AG08395 (cell line): Measurements from ENCODE around the gene EPHB2.
"Not testable (repeated sequence)": the region's sequence is repeated elsewhere in the genome, so short reads cannot be mapped to it uniquely, and the experiment has no call there.

ENCODE experiments used
- DNase-seq: peaks from one replicate; pipeline ENCODE4 v3.0.0; 2012; ENCODE audit warnings: mixed read lengths, low spot score

Gene EPHB2

DNA sequence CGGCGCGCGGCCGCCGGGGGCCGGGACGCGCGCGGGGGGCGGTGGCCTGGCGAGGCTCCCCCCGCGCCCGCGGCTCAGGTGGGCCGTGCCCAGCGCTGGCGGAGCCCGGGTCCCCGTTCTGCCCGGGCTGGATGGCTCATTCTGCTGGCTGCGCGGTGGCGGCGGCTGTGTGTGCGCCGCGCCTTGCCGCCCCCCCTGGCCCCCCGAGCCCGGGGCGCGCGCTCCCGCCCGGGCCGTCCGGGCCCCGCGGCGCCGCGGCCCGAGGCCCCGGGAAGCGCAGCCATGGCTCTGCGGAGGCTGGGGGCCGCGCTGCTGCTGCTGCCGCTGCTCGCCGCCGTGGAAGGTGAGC is at the start of gene EPHB2:
Gene EPHB2, plus strand, starts transcription at position 139 of the 349 bp plus-strand sequence. Its CDS starts 144 bp downstream, at position 283.
- DNase-seq, result peak; percentile 83

DNA sequence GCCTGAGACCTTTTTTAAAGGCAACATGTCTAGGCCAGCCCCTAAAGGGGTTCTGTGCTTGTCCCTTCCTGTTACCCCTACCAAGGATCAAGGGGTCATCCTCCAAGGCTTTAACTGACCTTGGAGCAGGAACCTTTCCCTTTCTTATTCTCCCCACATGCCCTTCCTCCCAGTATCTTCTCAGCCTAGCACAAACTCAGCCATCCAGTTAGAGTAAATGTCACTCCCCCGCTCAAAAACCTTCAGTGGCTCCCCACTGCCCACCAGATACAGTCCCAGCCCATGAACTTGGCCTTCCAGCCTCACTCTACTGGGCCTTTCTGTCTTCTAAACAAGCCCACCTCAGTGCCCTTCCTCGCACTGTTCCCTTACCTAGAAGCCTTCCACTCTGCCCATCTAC is 48.8 kb upstream of the EPHB2 start:
- no peak for DNase-seq

DNA sequence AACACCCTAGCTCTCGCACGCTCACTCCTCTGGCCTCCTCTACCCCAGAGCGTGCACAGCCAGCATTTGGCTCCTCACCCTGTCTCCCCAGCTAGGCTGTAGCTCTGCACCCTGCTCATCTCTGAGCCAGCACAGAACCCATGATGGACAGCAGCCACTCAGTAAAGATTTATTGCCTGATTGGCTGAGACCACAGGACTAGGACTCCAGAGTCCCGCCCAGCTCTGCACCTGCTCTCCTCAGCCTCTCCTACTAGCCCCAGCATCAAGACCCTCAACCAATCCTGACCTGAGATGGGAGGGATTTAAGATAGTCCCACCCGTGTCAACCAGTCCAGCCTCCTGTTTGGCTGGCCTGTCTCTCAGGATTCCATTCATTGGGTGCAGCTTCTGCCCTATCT is 48.3 kb upstream of the EPHB2 start:
- no peak for DNase-seq

DNA sequence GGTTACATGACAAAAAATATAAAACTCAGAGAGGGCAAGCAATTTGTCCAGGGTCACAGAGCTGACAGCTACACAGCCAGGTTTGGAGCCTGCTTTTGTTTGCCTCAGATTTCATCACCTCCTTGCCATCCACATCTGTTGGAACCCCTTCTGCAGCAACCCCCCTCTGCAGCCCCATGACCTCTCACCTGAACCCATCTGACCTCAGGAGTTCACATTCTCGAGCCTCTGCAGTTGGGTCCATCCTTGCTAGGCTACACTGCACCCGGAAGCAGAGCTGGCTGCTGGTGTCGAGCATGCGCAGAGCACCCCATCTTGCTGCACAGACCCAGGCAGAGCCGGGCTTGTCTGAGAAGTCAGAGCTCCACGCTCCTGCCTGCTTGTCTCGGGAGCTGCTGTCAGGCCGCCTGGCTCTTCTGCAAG is 47.6 kb upstream of the EPHB2 start:
- peak; percentile 24 for DNase-seq

DNA sequence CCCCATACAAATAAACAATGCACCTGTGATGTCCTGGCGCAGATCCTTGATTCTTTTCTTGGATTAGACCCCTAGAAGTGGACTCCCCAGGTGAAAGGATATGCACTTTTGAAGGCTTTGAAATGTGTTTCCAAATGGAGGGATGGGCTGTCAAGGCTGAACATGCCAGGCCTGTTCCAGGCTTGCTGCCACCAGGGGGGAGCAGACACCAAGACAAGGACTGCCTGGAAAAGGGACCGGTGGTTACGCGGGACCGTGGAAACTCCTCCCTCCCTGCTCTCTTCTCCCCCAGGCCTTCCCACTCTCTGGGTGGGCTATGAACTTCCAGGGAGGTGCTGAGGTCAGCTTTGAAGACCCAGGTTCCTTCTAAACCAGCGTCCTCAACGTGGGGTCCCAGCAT is 44.9 kb upstream of the EPHB2 start:
- peak; percentile 50 for DNase-seq

DNA sequence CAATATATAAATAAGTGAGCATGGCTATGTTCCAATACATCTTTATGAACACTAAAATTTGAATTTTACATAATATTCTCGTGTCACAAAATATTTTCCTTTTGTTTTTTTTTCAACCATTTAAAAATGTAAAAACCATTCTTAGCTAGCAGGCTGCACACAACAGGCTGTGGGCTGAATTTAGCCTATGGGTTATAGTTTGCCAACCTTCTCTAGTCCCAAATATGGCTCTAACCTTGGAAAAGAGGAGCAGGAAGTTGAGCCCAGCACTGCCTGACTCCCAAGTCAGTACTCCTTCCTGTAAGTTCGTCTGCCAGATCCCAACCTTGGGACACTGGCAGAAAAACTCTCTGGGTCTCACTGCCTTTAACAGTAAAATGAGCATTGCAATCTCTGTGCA is 44.2 kb upstream of the EPHB2 start:
- no peak for DNase-seq

DNA sequence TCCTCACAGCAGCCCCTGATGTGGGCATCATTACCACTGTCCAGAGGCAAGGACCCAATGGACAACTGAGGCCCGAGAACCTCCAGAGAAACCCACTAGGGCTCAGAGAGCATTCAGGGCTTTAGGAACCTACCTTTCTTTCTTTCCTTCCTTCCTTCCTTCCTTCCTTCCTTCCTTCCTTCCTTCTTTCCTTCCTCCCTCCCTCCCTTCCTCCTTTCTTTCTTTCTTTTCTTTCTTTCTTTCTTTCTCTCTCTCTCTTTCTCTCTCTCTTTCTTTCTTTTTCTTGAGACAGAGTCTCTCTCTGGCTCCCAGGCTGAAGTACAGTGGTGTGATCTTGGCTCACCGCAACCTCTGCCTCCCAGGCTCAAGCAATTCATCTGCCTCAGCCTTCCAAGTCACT is 41.8 kb upstream of the EPHB2 start:
- not testable (repeated sequence) for DNase-seq

DNA sequence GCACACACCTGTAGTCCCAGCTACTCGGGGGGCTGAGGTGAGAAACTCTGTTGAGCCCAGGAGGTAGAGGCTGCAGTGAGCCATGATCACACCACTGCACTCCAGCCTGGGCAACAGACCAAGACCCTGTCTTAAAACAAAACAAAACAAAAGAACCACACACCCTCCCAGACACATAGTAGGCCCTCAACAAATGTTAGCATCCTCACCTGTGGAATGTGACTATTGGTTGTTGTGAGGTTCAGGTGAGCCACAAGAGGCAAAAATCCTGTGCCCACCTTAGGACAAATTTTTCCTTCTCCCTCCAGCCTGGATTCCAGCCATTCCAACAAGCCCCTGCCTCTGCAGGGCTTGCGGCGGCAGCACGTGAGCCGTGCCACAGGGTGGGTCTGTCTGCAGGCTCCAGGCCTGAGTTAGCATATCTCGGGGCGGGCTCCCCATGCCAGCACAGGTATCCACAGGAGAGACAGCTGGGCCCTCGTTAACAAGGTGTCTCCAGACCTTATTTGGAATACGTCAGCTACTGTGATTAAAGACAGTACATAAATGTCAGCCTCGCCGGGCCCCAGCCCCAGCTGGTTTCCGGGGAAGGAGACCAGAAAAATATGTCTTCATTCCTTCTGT is 40.2 kb upstream of the EPHB2 start:
- DNase-seq, result no peak

DNA sequence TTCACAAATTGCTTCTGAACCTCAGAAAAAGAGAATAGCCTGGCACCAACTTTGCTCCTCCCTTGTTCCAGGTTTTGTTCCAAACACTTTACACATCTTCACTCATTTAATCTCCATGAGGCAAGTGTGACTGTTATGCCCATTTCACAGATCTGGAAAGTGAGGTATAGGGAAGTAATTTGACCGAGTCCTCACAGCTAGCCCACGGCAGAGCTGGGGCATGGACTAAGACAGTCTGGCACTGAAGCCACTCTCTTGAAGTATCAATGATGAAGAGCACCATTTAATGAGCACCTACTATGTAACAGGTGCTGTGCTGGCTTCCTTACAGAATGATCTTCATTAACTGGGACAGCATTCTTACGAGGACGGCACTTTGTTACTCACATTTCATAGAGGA is 38.6 kb upstream of the EPHB2 start:
- no peak for DNase-seq

DNA sequence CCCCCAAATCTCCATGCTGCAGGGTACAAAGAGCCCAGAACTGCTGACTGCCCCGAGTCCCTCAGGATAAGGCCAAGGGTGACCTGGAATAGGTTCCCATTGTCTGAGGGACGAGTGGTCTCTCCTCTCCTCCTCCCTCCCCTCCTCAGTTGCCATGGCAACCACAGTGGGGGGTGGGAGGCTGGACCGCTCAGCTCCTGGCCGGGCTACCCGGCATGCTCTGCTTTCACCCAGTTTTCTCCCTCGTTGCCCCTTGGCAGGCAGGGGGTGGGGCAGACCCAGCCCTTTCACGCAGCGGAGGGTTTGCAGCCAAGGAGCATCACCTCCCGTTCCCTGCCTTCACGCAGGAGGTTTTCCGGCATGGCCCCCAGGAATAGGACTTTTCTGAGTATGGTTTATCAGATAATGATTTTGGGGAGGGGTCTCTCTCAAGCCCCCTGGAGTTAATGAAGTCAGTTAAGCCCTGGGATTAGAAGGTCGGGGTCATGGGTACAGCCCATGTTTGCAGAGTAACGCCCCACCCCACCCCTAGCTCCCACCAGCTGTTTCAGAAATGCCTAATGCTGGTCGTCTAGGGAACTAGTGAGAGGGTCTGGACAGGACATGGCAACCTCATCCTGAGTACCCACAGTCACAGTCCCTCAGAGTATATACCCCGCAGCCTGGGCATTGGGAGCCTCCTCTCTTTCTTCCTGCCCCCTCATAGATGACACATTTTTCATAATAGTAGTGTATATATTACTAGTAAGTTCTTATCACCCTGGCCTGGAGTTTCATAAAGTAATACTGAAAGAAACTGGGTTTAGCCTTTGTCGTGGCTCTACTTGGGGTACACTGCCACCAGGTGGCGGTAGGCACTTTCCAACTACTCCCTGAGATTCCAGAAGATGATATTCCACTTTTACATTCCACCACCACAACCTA is 36.9 kb upstream of the EPHB2 start:
- peak; percentile 71 for DNase-seq

DNA sequence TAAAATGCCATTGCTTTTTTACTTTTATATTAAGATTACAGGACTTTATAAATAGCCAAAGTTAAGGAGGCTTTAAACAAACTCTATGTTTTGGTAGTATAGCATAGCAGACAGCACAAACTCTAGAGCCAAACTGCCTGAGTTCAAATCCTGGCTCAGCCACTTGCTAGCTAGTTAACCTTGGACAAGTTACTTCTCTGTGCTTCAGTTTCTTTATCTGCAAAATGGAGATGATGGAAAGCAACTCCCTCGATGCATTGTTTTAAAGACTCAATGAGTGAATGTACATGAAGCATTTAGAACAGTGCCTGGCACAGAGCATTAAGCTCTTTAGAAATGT is 36.3 kb upstream of the EPHB2 start:
- DNase-seq, result no peak

DNA sequence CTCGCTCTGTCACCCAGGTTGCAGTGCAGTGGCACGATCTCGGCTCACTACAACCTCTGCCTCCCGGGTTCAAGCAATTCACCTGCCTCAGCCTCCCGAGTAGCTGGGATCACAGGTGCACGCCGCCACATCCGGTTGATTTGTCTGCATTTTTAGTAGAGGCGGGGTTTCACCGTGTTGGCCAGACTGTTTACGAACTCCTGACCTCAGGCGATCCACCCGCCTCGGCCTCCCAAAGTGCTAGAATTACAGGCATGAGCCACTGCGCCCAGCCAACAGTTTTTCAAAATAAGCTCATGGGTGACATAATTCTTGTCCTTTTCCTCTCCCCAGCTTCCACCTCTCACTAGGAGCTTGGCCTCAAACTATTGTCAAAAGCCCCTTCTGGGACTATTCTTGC is 34.5 kb upstream of the EPHB2 start:
- not testable (repeated sequence) for DNase-seq

DNA sequence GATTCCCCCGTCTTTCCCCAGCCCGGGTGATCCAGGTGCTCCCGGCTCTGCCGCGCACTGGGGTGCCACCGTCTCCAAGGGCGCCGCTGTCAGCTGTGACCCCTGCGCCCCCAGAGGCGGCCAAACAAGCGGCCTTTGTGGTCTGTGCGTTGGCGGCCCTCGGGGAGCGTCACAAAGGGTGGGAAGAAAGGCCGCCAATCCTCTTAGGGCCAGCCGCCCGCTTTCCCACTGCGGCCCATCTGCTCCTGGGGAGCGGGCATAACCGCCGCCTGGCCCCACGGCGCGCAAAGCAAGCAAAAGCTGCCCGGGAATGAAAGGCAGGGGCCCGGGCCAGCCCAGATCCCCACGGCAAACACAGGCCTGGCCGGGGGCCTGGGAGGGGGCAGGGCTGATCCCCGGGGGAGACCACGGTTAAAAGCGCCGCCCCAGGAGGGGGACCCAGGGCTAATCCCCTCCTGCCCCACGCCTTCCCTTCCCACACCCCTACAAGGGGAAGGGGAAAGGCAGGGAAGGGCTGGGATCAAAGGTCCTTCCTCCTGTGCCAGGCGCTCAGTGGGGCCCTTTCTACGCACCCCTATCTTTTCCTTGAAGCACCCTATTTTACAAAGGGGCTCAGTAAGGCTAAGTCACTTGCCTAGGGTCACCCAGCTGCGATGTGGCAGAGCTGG is 33.6 kb upstream of the EPHB2 start:
- DNase-seq, result no peak

DNA sequence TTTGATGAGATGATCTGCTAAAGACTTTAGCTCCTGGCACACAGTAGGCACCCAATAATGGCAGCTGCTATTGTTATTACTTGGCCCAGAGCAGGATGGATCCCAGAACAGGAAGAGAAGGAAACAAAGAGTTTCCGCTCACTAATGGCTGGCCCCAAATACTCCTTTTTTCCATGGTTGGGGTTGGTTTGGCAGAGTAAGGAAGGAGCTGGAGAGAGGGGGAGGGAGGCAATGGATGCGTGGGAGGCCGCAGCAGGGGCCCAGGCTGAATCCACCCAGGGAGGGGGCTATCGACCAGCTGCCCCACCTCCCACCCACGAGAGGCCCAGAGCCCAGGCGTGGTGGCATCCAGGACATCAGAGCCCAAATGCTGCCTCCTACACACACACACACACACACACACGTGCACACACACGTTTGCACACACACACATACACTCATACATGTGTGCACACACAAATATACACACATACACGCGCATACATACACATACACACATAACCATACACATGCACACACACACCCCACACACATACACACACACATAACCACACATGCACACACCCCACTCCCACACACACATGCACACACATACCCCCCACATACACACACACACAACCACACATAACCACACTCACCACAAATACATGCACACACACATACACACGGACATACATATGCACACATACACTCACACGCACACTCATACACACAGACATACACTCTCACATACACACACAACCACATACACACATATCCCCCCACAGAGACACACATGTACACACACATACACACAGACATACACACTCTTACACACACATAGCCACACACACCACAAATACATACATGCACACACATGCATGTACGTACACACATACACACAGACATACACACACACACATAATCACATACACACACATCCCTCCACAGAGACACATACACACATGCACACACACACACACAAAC is 32.4 kb upstream of the EPHB2 start:
- no peak for DNase-seq

DNA sequence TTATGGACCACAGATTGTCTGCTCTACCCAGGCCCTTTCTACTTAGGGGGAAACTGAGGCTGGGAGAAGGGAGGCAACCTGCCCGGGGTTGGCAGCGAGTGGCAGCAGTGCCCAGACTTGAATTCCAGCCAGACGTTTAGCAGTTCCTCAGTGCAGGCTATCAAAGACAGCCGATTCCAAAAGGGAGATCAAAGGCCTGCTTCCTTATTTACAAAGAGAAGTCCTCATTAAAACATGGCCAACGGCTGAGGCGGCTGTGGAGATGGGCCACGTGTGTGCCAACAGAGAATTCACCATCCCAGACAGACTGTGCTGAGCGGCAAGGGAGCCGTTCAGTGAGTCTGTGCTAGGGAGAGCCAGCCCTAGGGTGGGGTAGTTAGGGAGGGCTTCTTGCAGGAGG is 29.9 kb upstream of the EPHB2 start:
- no peak for DNase-seq

DNA sequence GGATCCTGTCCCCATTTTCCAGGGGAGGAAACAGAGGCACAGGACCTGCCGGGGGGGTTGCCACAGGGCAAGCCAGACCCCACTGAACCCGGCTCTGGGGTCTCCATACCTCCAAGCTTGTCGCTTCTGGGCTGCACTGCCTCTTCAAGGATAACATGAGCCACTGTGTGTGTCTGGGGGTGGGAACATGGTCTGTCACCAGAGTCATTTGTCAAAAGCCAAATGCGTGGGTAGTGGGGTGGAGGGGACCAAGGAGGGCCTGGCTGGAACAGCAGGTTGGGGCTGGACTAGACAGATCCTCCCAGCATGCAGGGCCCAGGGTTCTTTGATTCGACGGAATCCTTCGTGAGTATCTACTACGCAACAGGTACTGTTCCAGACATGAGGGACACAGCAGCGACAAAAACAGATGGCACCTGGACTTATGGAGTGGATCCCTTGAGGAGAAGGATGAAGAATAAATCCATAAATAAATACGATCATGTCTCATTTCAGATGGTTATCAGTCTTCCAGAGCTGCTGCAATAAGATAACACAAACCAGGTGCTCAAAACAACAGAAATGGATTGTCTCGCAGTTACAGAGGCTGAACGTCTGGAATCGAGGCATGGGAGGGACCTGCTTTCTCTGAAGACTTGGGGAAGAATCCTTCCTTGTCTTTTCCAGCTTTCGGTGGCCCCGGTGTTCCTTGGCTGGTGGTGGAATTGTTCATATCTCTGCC is 28.9 kb upstream of the EPHB2 start:
- no peak for DNase-seq

DNA sequence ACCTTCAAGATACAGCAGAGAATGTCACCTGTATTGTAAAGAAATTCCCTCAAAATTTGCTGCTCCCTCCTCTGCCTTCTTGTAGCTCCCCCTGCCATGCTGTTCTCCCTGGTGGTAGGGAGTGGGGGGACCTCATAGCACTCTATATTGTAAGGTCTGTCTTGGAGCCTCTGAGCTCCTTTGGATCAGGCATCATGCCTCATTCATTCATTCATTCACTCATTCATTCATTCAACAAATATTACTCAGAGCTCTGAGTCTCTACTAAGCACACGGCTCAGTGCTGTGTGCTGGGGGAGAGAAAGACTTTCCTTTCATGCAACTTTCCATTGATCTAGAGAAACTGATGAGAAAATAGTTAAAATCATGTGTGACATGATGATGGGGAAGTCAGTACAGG is 27.1 kb upstream of the EPHB2 start:
- DNase-seq, result no peak

DNA sequence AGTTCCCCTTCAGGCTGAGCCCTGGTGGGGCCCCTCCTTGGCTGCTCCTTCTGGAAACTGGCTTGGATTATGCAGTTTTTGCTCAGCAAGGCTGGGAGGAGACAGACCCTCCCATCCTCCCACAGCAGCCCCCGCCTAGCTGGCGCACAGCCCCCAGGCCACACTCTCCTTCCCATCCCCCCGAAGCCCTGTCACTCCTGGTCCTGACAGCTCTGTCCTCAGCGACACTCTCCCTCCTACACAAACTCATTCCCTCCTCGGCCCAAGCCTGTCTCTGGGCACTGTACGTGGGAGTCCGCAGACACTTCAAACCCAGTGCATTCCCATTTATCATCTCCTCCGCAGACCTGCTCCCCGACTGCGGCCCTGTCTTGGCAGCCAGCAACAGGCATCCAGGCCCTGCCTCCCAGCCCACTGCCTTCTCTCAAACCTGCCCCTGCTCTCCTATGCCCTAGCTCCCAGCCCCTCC is 25.0 kb upstream of the EPHB2 start:
- DNase-seq, result no peak

DNA sequence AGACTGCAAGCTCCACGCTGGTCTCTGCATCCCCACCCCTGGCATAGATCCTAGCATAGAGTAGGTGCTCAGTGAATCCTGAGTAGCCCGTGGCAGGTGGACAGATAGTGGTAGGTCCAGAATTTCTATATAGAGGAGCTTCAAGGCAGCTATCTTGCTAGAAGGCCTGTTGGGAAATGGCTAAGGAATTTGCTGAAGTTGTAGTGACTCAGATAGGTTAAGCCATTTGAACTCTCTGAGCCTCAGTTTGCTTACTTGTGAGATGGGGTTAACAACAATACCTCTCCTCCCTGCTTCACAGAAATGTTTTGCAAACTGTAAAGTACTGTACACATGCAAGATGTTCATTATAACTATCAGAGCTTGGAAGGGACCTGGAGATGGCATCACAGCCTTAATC is 23.4 kb upstream of the EPHB2 start:
- DNase-seq, result no peak

DNA sequence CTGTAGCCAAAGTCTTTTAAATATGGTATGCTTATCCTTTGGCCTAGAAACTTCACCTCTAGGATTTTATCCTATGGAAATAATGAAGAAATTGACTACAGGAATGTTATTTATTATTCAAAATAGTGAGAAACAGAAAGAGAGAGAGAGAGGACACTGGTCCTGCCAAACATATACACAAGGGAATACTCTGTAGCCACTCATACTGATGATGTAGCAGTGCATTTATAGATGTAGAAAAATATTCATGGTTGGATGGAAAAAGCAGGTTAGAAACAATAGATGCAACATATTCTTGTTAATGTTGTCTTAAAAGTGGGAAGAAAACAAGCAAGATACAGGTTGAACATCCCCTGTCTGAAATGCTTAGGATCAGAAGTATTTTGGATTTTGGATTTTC is 22.2 kb upstream of the EPHB2 start:
- DNase-seq, result no peak

DNA sequence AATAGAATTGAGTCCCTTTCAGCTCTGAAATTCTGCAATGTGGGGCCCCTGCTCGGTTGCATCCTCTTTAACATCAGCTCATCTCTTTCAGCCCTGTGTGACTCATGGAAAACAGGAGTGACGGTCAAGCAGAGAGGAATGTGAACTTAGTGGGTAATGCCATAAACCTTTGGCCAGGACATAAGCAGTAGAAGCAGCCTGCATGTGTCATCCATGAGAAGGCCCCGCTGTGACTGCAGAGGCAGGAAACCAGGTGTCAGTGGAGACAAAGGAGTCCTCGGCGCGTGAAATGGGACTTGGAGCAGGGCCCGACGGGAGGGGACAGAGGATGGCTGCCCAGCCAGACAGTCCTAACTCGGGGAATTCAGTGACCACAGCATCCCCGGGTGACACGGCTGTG is 21.1 kb upstream of the EPHB2 start:
- peak; percentile 95 for DNase-seq
